Right lobe of liver (tissue), 4 donors: ENCODE results near the gene PLA2G12A.

ENCODE experiments used
- POLR2A ChIP-seq: fragments of 450-650 bp; IDR thresholded peaks from one replicate; pipeline ENCODE4 v1.6.1; 2017; ENCODE audit warnings: antibody characterized with exemption, mild to moderate bottlenecking
- TF ChIP-seq, protein P1 (sequence below), 4 donors: fragments of 200-600 bp in 3 of 4; fragments of 450-650 bp in 1 of 4; IDR thresholded peaks; one replicate each; pipeline versions ENCODE4 v1.5.1 to v1.8.0; 2016 to 2022; ENCODE audit warnings: antibody characterized with exemption in 4 of 4, mild to moderate bottlenecking in 2 of 4
- donor health status: DM: no; HTN: no; CAD: no.
- donor health status: DM: no; HTN: no; CAD: no.
- donor health status: DM: no; HTN: yes; CAD: no.

DNA sequence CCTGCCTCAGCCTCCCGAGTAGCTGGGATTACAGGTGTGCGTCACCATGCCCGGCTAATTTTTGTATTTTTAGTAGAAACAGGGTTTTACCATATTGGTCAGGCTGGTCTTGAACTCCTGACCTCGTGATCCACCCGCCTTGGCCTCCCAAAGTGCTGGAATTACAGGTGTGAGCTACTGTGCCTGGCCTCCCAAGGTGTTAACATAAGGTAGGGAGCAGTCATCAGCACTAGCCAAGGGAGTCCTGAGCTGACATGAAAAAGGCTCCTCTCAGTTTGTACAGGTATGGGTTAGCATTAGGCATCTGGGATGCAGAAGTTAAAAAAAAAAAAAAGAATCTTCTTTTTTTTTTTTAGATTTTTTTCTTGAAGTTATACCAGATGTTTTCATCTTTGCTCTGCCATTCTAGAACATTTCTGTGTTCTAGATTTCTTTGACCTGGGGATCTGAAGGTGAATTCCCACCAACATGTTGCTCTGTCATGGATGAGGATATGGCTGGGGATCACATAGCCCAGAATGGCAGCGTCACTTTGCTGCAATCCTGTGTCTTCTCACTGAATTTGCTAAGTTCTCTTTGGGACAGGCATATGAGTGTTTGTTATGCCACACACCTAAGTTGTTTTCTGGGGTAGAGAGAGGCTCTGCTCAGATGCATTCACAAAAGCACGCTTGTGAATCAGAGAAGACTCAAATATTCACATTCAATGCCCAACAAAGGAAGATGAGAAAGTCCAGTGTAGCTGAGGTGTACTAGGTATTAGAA is 24.4 kb upstream of the PLA2G12A start:
- no peak for TF ChIP-seq POLR2A
- TF ChIP-seq, protein P1, sequence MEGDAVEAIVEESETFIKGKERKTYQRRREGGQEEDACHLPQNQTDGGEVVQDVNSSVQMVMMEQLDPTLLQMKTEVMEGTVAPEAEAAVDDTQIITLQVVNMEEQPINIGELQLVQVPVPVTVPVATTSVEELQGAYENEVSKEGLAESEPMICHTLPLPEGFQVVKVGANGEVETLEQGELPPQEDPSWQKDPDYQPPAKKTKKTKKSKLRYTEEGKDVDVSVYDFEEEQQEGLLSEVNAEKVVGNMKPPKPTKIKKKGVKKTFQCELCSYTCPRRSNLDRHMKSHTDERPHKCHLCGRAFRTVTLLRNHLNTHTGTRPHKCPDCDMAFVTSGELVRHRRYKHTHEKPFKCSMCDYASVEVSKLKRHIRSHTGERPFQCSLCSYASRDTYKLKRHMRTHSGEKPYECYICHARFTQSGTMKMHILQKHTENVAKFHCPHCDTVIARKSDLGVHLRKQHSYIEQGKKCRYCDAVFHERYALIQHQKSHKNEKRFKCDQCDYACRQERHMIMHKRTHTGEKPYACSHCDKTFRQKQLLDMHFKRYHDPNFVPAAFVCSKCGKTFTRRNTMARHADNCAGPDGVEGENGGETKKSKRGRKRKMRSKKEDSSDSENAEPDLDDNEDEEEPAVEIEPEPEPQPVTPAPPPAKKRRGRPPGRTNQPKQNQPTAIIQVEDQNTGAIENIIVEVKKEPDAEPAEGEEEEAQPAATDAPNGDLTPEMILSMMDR (IDR thresholded peaks at IDR 0.05) = no peak
